Stimulated activated CD8-positive, alpha-beta memory T cell treated with anti-CD3 and anti-CD28 coated beads, Interleukin-2, amount 100 ng/mL, for 48 hours (primary cell): ENCODE measurements around the gene TMEM138.

Source experiments
- DNase-seq, 2 donors: peaks; one replicate each; pipeline ENCODE4 v3.0.0-alpha.2; 2020; ENCODE audit warnings: low read depth in 2 of 2

TMEM138 gene

DNA sequence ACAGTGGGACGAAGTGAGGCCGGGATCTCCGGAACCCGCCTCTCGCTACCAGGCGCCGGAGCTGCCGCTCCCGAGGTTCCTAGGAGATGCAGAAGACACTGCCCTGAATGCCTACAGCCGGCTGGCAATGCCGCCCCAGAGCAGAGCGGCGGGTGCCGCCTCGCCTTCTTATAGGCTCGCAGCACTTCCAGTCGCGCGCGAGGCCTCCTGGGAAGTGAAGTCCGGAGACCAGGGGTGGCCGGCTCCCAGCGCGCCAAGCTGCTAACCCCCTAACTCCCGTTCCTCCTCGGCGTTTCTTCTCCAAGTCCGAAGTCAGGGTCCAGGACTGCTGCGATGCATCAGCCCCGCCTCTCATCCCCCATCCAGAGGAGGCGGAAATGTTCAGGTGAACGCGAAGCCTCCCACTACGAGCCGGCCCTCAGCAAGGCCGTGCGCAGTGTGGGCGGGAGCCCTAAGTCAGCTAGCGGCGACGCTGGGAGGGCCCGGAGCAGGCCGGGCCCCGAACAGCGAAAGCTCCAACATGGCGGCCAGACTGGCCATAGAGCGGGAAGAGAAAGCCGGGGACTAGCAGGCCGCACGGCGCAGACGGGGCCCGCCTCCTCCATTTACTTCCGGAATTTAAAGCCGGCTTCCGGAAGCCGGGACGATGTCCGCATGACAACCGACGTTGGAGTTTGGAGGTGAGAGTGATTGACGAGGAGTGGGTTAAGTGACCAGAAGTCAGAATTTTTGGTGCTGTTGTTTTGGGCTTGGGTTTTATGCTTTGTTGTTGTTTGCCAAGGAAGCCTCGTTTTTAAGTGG, at the start of gene TMEM138, which contains the start of gene CYB561A3:
TMEM138 (plus strand) TSS at position 634 of the 801 bp plus-strand sequence. CDS start 2,017 bp downstream, outside the sequence.
CYB561A3 (minus strand) TSS at position 142 of the 801 bp plus-strand sequence. CDS start 5,169 bp downstream, outside the sequence.
- DNase-seq: peak; percentile 89 to 90

DNA sequence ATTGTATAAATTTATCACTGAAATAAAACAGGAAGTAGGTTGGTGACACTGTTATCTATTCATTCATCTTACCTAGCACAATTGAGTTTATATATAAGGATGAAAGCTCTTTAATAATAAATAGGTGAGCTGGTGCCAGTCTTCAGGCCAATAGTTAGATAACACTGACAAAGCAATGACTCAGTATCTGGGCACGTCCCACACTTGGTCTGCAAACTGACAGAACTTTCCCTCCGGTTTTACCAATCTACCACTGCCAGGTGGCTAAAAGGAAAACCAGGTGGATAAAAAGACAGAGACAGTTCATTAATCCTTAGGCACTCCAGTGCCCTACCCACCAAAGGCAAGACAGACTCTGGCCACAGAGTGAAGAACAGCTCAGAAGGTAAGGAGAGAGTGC, 46.9 kb upstream of the TMEM138 start:
- no peak for DNase-seq

DNA sequence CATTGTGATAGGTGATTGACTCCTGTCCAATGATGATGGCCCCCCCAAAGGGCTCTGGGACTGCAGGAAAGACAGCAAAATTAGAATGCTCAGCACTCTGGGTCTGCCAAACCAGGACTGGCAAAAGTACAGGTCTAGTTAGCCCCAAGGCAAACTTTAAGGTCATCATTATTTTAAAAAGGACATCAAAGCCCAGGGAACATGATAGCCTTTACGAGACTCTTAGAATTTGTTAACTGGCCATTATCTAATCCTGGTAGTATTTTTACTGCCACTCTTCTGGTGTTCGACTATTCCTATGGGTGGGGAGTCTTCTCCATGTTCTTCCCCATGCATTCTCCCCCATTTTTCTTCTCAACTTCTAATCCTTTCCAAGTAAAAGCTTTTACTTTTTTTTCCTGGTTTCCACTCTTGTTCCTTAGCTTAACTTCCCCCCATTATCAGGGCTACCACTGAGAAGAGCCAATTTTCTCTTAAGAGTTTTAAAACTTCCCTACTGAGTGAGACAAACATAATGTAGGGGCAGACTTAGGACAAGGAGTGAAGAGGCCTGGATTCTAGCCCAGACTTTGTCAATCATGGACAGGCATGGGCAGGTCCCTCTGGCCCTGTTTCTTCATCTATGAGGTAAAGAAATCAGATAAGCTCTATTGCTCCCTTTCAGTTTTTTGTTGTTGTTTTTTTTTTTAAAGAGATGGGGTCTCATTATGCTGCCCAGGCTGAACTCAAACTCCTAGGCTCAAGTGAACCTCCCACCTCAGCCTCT, 36.3 kb upstream of the TMEM138 start:
- DNase-seq: no peak

DNA sequence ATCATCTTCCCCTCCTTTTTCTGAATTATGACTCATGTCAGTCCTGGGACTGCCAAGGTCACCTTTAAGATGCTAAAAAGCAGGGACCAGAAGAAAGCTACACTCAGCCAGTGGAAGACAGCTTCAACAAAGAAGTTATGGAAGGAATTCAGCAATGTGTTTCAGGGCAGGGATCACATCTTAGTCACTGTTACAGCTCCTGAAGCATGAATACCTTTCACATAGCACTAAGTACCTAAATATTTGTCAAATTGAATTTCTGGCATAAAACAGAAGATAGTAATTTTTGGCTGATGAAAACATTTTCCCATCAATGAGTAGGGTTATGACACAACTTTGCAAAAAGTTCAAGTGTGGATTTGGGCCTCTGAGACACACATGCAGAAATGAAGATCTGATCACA, 34.5 kb upstream of the TMEM138 start:
- no peak for DNase-seq

- no peak for DNase-seq
These were observed 33.8 kb upstream of the TMEM138 start for GRCh38 chr11:61328351-61328750.

DNA sequence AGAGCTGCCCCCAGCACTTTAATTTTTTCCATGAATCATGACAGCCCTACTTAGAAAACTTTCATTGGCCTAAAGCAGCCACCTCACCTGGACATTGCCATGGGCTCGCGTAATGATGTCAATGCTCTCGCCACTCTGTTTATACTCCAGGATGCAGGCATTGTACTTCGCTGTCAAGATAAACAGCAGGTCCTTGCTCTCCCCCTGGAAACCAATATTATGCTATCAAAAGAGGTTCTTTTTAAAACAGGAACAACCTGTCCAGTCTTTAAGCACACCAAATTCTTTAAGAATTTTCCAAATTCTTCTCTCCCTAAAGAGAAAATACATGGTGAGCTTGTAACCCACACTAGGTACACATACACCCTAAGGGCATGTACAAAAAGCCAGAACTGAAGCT, 32.3 kb upstream of the TMEM138 start:
- no peak for DNase-seq

DNA sequence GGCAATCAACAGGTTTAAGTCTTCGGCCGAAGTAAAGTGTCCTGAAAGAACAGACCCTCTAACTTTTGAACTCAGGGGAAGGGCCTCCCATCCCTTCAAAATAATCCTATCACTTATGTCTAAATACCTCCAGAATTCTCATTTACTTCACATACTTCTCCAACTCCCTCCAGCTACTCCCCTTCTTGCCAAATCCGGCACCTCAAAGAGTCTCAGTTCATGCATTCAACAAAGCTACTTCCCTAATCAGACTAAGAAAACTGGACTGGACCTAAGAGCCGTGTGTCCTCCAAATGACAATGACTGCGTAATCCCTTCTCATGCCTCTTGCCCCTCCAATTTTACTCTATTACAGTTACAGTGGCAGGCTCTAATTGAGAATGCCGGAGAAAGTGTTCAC, 30.5 kb upstream of the TMEM138 start:
- DNase-seq: no peak

DNA sequence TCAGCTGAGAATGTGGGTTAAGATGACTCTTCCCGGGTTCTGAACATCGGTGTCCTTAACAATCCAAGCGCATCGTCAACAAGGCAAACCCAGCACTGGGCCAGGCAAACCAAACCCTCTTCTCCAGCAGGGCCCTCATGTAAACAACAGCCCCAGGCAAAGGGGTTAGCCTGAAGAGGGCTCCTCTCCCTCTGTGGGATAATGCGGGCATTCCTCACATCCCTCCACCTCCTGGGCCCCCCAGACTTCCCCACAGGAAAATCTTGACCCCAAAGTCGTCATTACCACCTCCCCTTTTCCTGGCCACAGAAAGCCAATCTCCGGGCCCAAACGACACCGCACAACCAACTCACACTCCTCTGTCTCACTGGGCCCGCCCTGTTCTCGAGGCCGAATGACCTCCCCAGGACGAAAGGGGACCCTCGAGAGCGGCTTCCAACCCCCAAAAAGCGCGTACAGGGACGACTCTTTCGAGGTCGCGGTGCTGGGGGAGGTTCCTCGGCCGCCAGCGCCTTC, 29.8 kb upstream of the TMEM138 start:
- no peak for DNase-seq

GRCh38 chr11:61332797-61333549, 29.2 kb upstream of the TMEM138 start, which contains the start of the genes DDB1 and TKFC:
Gene DDB1 (minus strand): TSS chr11:61333105. CDS start chr11:61332968, 137 bp downstream.
Gene TKFC (plus strand): TSS chr11:61333228. CDS start chr11:61334729, 1,501 bp downstream.
- peak; percentile 97 to 98 for DNase-seq

DNA sequence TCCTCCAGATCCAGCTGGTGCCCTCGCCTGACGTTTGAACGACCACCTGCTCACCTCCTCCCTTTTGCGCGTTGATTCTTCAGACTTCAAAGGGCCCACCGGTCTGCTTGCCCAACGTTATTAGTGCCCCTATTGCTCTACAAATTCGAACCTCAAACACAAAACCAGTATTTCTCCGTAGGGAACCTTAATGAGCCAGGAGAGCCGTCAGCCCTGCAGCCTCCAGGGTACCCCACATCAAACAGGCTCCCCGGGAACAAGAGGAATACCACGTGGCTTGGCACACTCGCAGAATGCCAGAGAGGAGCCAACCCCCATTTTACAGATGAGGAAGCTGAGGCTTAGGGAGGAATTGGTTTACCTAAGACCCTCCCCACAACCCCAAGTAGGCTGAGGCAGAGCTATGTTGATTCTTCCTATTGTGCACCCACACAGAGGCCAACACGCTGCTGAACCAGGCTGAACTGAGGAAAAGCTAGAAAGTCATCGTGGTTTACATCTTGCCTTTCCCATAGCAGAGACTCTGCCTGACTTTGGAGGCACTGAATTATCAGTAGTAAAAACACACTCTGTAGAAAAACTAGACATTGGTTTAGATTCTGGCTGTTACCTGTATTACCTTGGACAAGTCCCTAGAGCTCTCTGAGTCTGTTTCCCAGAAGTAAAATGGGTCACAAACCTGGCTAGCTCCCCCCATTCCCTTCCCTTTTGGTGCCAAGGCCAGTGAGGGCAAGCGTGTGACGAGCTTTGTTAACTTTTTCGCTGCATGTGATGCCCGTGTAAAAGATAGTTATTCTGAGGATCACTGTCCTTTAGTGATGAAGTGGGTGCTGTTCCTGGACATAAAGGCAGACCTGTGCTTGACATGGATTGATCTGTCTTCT, 28.4 kb upstream of the TMEM138 start:
- DNase-seq: no peak

GRCh38 chr11:61334434-61335354, 27.5 kb upstream of the TMEM138 start:
- DNase-seq: no peak

GRCh38 chr11:61335355-61335710, 26.8 kb upstream of the TMEM138 start:
- no peak for DNase-seq

GRCh38 chr11:61336171-61336935, 25.8 kb upstream of the TMEM138 start:
- DNase-seq: peak; percentile 68 to 71

DNA sequence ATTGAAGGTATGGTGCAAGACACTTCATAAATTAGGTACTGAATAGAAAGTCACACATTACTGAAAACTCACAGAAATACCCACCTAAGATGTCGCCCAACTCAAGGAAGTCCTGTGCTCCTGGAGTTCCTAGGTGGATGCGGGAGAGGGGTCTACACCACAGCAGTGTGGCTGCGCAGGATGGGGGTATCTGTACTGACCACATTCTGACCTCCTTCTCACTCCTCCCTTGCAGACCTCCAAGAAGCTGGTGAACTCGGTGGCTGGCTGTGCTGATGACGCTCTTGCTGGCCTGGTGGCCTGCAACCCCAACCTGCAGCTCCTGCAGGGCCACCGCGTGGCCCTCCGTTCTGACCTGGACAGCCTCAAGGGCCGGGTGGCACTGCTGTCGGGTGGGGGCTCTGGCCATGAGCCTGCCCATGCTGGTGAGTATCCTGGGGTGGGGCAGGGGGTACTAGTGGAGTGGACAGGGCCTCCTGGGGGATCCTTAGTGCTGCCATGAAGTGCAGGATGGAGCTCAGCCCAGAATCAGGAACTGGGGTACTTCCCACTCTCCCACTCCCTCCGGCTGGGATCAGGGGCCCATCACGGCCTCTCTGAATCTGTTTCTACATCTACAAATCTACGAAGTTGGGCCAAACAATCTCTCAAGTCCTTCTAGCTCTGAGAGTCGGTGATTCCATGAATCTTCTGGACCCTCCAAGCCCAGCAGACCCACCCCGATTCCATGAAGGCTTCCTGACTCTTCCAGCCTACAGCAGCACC, 24.3 kb upstream of the TMEM138 start:
- no peak for DNase-seq

DNA sequence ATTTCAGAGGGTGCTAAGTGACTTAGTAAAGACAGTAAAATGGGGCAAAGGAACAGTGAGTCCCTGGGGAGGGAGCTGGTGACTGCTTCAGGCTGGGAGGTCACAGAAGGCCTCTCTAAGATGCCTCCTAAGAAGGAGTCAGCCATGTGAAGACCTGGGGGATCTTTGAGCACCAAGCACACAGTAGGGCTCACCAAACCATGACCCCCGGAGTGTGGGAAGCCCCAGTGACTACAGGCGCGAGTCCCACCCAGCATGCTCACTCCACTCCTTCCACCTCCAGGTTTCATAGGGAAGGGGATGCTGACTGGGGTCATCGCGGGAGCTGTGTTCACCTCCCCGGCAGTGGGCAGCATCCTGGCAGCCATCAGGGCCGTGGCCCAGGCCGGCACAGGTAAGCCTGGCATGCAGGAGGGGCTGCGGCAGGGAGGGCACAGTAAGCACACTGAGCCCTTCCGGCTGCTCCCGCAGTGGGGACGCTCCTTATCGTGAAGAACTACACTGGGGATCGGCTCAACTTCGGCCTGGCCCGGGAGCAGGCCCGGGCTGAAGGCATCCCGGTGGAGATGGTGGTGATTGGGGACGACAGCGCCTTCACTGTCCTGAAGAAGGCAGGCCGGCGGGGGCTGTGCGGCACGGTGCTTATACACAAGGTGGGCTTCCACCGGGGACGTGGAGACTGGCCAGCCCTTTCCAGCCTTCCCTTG, 23.2 kb upstream of the TMEM138 start:
- no peak for DNase-seq

DNA sequence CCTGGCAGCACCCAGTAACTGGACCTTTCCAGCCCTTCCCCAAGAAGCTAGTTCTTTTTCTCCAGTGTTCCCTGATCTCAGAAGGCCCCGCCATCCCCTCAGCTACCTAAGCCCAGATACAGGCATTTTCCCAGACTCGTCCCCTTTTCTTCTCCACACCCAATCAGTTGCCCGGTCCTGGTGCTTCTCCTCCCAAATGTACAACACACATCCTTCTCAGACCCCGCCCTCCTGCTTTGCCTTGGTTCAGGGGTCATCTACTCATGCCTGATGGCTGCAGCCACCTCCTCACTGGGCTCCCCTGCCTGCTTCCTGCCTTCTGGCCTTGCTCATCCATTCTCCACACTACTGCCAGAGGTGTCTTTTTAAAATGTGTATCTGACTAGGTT, 22.7 kb upstream of the TMEM138 start:
- no peak for DNase-seq

DNA sequence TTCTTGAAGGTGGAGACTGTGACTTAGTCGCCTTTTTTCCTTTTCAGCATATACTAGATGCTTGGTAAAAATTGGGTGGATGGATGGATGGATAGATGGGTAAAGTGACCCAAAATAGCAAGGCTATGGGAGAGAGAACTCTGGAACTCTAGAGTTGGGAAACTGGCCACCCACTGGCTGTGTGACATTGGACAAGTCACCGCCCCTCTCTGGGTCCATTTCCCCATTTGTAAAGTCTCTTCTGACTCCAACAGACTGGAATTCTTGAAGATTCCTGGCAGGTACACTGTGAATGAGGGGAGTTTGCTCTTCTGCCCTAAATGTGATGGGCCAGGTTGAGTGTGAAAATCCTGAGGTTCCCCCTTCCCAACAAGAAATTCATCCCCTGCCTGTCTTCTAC, 21.2 kb upstream of the TMEM138 start:
- DNase-seq: no peak

GRCh38 chr11:61341706-61342105, 20.5 kb upstream of the TMEM138 start:
- no peak for DNase-seq
